Activated CD4-positive, alpha-beta T cell treated with anti-CD3 and anti-CD28 coated beads, Interleukin-2, Interleukin-6, amounts not matched to agents 100 ng/mL and 50 ng/mL, durations not matched to agents 16 hours and 8 hours (primary cell): ENCODE measurements around the gene SLFN12L.
A peak's percentile ranks its signal among the peaks of the same experiment; 100 is the strongest.
"Not testable (repeated sequence)": the region's sequence is repeated elsewhere in the genome, so short reads cannot be mapped to it uniquely, and the experiment has no call there.

Experiments used
- DNase-seq: peaks from one replicate; pipeline ENCODE4 v3.0.0-alpha.2; 2020

The SLFN12L gene

DNA sequence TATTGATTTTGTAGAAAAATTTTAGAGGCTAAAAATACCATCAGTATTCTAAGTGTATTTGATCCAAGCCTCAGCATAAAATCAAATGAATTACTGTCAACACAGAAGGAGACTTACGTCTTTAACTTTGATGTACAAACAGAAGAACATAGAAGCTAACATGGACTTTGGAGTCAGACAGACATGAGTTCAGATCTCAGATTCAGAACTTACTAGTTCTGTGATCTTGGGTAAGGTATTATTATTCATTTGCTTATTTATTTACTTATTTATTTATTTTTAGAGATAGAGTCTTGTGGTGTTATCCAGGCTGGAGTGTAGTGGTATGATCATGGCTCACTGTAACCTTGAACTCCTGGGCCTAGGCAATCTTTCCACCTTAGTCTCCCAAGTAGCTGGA lies 4.0 kb upstream of the SLFN12L start:
- no peak for DNase-seq

DNA sequence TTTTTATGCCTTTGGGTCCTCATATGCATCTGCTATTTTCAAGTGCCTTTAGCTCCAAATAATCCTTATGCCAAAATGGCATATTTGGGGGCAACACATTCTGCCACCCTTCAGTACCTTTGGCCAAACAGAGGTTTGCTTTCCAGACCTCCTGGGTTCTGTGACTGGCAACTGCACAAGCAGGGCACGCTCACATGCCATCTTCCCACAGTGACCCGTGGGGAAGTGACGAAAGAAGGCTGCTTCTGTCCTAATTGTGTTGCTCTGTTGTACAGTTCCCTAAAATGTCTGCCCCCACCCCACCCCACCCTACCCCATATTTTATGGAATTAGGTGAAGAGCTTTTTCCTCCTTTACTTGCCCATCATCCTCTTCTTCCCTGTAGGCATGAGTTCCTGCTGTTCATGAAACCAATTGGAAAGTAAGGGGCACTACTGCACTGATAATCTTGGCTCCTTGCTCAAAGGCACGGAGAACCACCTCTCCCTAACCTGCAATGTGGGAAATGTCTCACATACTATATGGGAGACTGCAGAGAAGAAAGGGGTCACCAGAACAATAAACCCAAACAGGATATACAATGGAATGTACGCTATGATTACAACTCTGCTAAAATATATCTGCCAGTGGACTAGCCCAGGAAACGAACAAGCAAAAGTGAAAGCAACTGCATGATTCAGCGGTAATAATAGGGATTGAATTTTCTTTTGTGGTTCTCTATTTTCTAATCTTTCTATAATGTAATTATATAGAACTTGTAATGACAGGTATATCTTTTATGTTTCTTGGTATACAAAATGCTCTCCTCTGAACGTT lies 3.3 kb upstream of the SLFN12L start:
- peak; percentile 79 for DNase-seq

- DNase-seq: peak; percentile 21
Measured at GRCh38 chr17:35539659-35540026, 2.2 kb upstream of the SLFN12L start.

DNA sequence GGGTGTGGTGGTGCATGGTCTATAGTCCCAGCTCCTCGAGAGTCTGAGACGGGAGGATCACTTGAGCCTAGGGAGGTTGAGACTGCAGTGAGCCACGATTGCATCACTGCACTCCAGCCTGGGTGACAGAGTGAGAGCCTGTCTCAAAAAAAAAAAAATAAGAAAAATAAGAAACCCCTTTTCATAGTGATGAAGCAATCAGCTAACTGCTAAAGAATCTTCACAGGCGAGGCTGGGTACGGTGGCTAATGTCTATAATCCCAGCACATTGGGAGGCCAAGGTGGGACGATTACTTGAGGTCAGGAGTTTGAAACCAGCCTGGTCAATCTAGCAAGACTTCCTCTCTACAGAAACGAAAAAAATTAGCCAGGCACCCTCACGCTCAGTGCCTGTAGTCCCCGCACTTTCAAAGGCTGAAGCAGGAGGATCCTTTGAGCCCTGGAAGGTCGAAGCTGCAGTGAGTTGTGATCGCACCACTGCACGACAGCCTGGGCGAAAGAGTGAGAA lies 760 bp downstream of the SLFN12L start:
- DNase-seq: peak; percentile 50

- DNase-seq: peak; percentile 16
Measured at GRCh38 chr17:35535406-35535805, 2.1 kb downstream of the SLFN12L start.

DNA sequence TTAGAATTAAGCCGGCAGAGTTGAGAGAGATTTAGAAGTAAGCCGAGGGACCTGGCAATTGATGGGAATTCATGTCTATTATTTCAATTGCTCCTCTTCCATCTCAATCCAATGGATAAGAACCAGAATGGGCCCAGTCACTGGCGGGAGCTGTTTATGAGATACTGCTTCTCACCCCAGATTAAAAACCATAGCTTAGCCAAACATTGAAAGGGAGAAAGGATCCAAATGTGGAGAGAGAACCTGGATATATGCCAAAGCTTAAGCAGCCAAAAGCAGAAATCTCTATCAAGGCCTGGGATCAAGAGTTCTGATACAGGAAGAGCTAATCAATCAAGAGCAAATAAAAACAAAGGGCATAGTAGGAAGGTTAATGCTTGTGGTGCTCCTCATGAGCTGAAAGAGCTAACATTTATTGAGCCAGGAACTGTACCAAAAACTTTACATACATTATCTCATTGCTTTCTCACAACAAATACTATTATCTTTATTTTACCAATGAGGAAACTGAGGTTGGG lies 2.8 kb downstream of the SLFN12L start:
- DNase-seq: no peak

- peak; percentile 39 for DNase-seq
Measured at GRCh38 chr17:35531160-35531559, 6.3 kb downstream of the SLFN12L start.

- no peak for DNase-seq
Measured at GRCh38 chr17:35529866-35530265, 7.6 kb downstream of the SLFN12L start.

DNA sequence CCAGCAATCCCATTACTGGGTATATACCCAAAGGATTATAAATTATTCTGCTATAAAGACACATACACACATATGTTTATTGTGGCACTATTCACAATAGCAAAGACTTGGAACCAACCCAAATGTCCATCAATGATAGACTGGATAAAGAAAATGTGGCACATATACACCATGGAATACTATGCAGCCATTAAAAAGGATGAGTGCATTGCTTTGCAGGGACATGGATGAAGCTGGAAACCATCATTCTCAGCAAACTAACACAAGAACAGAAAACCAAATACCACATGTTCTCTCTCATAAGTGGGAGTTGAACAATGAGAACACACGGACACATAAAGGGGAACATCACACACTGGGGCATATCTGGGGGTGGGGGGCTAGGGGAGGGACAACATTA lies 8.2 kb downstream of the SLFN12L start:
- not testable (repeated sequence) for DNase-seq

DNA sequence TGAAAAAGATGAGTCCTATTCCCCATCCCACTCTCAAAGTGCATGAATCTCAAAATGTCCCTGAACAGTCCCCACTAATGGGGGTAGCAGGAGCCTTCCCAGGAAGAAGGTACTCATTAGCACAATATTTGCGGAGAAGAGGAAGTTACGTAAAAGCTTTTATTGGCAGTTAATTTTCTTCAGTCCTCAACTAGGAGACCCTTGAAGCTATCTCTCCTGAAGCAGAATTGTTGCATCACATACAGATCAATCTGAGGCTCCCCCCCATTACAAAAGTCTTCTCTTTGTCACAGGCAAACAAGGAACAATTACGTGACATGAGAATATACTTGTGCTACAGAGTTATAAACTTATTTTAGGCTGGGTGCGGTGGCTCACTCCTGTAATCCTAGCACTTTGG lies 14.2 kb downstream of the SLFN12L start:
- DNase-seq: no peak

GRCh38 chr17:35521654-35522256 lies 15.7 kb downstream of the SLFN12L start:
- DNase-seq: peak; percentile 73

GRCh38 chr17:35521150-35521549 lies 16.3 kb downstream of the SLFN12L start:
- no peak for DNase-seq

- no peak for DNase-seq
Measured at GRCh38 chr17:35519906-35520442, 17.5 kb downstream of the SLFN12L start.

DNA sequence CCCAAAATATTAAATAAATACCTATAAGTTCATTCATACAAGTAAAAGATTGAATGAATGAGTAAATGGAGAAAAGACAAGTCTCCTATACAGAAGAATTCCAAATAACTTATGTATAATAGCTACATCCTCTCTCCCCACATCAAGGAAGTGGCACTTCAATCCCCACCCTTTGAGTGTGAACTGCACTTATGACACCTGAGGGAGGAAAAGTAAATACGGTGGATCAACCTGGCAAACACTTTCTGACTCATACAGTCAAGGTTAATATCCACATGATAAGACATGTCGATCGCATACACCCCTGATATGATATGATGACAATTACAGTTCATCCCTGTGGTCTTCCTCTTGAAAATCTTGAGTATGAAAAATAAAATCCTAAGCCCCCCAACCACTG lies 18.0 kb downstream of the SLFN12L start:
- DNase-seq: no peak

DNA sequence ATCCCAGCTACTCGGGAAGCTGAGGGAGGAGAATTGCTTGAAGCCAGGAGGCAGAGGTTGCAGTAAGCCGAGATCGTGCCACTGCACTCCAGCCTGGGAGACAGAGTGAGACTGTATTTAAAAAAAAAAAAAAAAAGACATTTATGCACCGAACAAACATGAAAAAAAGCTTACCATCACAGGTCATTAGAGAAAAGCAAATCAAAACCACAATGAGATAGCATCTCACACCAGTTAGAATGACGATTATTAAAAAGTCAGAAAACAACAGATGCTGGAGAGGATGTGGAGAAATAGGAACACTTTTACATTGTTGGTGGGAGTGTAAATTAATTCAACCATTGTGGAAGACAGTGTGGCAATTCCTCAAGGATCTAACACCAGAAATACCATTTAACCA lies 19.0 kb downstream of the SLFN12L start:
- DNase-seq: not testable (repeated sequence)

DNA sequence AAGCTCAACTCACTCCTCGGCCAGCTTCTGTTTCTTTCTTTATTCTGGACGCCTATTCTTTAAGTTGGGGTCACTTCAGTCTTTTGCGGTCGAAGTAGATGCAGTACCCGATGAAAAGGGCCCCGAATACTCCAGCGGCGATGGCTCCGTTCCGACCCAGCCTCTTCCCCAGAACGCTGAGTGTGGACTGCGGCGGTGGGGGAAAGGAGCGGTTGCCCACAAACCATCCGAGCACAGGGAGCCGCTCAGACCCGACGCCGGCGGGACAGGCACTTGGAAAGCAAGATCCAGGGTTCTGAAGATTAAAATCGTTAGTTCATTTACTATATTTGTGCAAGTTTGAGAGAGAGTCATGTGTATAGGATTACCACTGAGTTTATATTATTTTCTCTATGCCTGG lies 22.5 kb downstream of the SLFN12L start:
- no peak for DNase-seq

DNA sequence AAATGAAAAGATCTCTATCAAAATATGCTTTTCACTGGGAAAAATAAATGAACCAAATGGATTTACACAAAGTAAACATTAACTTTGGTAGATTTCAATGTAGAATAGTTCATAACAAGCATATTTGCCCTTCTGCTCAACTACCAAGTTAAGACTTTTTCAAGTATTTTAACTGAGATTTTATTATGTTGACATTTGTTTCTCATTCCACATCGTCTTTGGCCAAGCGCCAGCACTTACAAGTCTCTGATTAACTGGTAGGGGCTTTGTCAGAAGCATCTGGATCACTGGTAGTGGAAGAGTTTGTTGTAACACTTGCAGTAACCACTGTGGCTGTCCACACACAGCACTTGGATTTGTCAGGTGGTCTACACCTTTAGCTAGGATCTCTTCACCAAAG lies 22.9 kb downstream of the SLFN12L start:
- no peak for DNase-seq

DNA sequence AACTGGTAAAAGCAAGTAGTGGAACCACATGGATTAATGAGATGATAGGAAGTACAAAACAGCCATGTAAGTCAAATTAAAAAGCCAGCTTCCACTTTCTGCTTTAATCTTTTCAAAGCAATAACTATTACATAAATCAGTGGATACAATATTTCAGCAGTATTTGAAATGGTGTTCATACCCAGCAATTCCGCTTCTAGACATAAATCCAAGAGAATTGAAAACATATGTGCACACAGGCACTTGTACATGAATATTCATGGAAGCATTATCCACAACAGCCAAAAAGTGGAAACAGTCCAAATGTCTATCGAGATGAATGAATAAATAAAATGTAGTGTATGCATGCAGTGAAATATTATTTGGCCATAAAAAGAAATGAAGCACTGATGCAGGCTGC lies 27.4 kb downstream of the SLFN12L start:
- no peak for DNase-seq

DNA sequence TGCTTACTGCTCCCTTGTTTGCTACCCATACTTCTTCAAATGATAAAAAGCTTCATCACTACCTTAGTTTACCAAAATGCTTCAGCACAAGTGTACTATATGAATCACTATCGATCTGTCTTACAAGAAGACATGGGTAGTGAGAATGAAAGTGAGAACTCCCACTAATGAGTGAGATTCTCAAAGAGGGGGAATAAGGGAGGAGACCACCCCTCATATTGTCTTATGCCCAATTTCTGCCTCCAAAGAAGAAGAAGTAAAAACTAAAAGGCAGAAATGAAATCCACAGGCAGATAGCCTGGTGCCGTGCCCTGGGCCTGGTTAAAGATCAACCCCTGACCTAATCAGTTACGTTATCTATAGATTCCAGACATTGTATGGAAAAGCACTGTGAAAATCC lies 29.8 kb downstream of the SLFN12L start:
- not testable (repeated sequence) for DNase-seq

- no peak for DNase-seq
Measured at GRCh38 chr17:35499548-35499947, 37.9 kb downstream of the SLFN12L start.

DNA sequence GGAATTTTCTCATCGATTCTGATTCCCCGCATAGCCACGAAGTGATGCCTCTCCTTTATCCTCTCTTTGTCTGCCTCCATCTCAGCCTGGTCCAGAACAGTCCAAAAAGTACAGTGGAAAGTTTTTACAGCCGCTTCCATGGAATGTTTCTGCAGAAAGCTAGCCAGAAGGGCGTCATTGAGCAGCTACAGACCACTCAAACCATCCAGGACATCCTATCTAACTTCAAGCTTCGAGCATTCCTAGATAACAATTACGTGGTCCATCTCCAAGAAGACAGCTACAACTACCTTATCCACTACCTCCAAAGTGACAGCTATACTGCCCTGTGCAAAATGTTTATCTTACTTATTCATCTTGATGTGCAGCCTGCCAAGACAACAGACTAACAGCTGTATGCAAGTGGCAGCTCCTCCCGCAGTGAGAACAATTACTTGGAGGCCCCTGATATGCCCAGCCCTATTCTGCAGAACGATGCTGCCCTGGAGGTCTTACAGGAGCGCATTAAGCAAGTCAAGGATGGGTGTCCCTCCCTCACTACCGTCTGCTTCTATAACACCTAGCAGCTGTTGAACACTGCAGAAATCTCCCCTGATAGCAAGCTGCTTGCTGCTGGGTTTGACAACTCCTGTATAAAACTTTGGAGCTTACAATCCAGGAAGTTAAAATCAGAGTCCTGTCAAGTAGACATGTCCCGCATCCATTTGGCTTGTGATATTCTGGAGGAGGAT lies 38.9 kb downstream of the SLFN12L start:
- no peak for DNase-seq

DNA sequence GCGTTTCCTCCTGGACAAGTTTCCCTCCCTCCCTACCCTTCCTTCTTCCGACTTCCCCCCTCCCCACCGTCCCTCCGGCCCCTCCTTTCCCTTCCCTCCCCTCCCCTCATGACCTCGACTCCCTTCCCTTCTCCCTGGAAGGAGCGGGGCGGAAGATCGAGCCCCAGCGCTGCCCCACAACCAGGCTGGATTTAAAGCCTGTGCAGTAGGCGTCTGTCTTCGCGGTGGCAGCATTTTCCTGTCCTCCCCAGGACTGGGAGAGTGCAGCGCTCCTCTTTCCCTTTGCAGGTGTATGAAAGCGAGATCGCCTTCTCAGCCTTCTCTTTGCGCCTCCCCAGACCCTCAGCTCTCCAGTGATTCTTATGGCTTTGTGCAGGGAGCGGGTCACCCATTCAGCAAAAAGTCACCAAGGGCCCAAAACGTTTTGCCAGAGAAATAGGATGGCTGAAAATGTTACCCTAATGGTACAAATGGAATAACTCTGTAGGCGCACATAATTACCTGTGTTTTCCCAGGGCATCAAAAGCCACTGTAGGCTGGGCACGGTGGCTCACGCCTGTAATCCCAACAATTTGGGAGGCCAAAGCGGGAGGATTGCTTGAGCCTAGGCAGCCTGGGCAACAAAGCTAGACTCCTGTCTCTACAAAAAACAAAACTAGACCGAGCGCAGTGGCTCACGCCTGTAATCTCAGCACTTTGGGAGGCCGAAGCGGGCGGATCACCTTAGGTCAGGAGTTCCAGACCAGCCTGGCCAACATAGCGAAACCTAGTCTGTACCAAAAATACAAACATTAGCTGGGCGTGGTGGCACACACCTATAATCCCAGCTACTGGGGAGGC lies 40.8 kb downstream of the SLFN12L start:
- DNase-seq: no peak
